Measurements from ENCODE around the gene NRG4. TPM values are rescaled to one million over a fixed set of nuclear protein-coding genes. Genes with fewer than 3 reads are reported as not detected.

The NRG4 gene
- total RNA-seq, 1 donor from 2014 or later: 1.2 TPM

GRCh38 chr15:75928680-75929608, 83.3 kb downstream of the NRG4 start:
- Histone ChIP-seq H3K4me3 (no peak overlapping the region), H3K4me1 (no peaks in the 10 kb centered on the region), H3K27ac (no peak overlapping the region), H3K36me3 (peaks cover 42% of the 10 kb centered on the region), H3K27me3 (no peaks in the 10 kb centered on the region), H3K9me3 (no peaks in the 10 kb centered on the region)
- intact Hi-C loops (cut with DNase I): no loop called here
- TF ChIP-seq, protein P1, sequence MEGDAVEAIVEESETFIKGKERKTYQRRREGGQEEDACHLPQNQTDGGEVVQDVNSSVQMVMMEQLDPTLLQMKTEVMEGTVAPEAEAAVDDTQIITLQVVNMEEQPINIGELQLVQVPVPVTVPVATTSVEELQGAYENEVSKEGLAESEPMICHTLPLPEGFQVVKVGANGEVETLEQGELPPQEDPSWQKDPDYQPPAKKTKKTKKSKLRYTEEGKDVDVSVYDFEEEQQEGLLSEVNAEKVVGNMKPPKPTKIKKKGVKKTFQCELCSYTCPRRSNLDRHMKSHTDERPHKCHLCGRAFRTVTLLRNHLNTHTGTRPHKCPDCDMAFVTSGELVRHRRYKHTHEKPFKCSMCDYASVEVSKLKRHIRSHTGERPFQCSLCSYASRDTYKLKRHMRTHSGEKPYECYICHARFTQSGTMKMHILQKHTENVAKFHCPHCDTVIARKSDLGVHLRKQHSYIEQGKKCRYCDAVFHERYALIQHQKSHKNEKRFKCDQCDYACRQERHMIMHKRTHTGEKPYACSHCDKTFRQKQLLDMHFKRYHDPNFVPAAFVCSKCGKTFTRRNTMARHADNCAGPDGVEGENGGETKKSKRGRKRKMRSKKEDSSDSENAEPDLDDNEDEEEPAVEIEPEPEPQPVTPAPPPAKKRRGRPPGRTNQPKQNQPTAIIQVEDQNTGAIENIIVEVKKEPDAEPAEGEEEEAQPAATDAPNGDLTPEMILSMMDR (IDR thresholded peaks at IDR 0.05): no peak
- DNase-seq: no peak
- no peak for ATAC-seq

DNA sequence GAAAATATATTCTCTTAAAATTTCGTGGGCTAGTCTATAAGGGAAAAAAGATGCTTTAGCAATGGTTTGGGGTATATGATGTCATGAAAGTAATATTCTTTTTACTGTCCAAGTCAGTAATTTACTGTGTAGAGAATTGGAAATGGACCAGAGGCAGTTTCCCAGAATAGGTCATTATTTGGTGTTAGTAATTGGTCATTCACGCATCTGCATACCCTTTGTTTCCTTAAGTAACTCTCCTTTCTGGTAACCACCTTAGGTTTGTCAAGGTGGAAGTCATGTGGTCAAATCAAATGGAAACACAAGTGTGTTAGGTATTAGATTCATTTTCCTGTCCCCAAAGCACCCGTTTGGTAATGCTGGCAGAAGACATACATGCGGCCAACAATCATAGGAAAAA, 84.6 kb downstream of the NRG4 start:
- Histone ChIP-seq H3K27ac (no peak overlapping the region), H3K36me3 (peaks cover 29% of the 10 kb centered on the region), H3K27me3 (no peaks in the 10 kb centered on the region), H3K4me1 (no peaks in the 10 kb centered on the region), H3K9me3 (no peaks in the 10 kb centered on the region), H3K4me3 (no peak overlapping the region)
- intact Hi-C loops (cut with DNase I): no loop called here
- DNase-seq (no peak), ATAC-seq (no peak)
- TF ChIP-seq, protein P1 (IDR thresholded peaks at IDR 0.05): no peak

GRCh38 chr15:75926931-75927330, 85.3 kb downstream of the NRG4 start:
- Histone ChIP-seq H3K27me3 (no peaks in the 10 kb centered on the region), H3K9me3 (no peaks in the 10 kb centered on the region), H3K36me3 (peaks cover 22% of the 10 kb centered on the region), H3K4me1 (no peaks in the 10 kb centered on the region), H3K27ac (no peak overlapping the region), H3K4me3 (no peak overlapping the region)
- DNase-seq (no peak), ATAC-seq (no peak)
- intact Hi-C loops (cut with DNase I): no loop called here
- TF ChIP-seq, protein P1 (IDR thresholded peaks at IDR 0.05): no peak

- no peak overlapping the region for H3K27ac ChIP-seq
- no peaks in the 10 kb centered on the region for H3K4me1 ChIP-seq
- intact Hi-C loops (cut with DNase I): no loop called here
- H3K36me3 ChIP-seq: peaks cover 13% of the 10 kb centered on the region
- DNase-seq (no peak), ATAC-seq (no peak)
- TF ChIP-seq, protein P1 (IDR thresholded peaks at IDR 0.05): no peak
- no peak overlapping the region for H3K4me3 ChIP-seq
- H3K9me3 ChIP-seq: no peaks in the 10 kb centered on the region
- H3K27me3 ChIP-seq: no peaks in the 10 kb centered on the region
Measured at GRCh38 chr15:75925440-75925839, 86.8 kb downstream of the NRG4 start.

- H3K27ac ChIP-seq: no peak overlapping the region
- H3K36me3 ChIP-seq: peaks cover 5% of the 10 kb centered on the region
- peak; percentile 65 for DNase-seq
- H3K4me1 ChIP-seq: no peaks in the 10 kb centered on the region
- intact Hi-C loops (cut with DNase I): no loop called here
- H3K9me3 ChIP-seq: no peaks in the 10 kb centered on the region
- TF ChIP-seq, protein P1 (IDR thresholded peaks at IDR 0.05): no peak
- peak; percentile 91 for ATAC-seq
- H3K27me3 ChIP-seq: no peaks in the 10 kb centered on the region
- no peak overlapping the region for H3K4me3 ChIP-seq
Measured at GRCh38 chr15:75924576-75924975, 87.6 kb downstream of the NRG4 start.

Data from upper lobe of right lung (tissue), 1 donor.